ENCODE results near the gene USP10.
A peak's percentile ranks its signal among the peaks of the same experiment; 100 is the strongest.

Gene USP10

DNA sequence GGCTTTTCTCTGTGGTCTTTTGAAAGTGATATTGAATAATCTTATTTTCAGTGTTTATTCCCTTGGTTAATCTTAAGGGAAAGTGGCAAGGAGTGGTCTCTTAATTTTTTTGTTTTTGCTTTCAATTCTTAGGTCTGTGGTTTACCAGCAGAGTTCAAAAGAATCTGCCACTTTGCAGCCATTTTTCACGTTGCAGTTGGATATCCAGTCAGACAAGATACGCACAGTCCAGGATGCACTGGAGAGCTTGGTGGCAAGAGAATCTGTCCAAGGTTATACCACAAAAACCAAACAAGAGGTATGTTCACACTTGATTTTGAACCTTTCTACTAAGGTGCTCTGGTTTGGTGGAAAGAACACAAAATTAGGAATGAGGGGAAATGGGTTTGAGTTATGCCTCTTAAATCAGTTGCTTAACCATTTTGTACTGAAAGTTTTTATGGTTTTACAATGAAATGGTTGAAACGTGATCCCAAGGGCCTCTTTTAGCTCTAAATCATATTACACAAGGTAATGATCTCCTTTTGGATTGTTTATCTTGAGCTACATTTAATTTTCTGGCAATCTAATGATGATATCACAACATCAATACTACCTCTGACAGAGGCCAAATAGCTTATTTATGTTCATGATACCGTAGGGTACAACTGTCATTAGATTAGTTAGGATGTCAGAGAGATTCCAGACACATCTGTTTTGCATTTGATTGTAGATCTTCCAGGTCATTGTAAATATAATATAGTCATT lies 68.4 kb downstream of the USP10 start:
- TF ChIP-seq, protein P1, sequence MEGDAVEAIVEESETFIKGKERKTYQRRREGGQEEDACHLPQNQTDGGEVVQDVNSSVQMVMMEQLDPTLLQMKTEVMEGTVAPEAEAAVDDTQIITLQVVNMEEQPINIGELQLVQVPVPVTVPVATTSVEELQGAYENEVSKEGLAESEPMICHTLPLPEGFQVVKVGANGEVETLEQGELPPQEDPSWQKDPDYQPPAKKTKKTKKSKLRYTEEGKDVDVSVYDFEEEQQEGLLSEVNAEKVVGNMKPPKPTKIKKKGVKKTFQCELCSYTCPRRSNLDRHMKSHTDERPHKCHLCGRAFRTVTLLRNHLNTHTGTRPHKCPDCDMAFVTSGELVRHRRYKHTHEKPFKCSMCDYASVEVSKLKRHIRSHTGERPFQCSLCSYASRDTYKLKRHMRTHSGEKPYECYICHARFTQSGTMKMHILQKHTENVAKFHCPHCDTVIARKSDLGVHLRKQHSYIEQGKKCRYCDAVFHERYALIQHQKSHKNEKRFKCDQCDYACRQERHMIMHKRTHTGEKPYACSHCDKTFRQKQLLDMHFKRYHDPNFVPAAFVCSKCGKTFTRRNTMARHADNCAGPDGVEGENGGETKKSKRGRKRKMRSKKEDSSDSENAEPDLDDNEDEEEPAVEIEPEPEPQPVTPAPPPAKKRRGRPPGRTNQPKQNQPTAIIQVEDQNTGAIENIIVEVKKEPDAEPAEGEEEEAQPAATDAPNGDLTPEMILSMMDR (IDR thresholded peaks at IDR 0.05; ENCODE audit: insufficient read depth, low read depth, low read length, missing control alignments), result no peak
- no peak for DNase-seq (ENCODE audit: low read depth)
- no peak overlapping the region for H3K4me3 ChIP-seq (ENCODE audit: low read length)

DNA sequence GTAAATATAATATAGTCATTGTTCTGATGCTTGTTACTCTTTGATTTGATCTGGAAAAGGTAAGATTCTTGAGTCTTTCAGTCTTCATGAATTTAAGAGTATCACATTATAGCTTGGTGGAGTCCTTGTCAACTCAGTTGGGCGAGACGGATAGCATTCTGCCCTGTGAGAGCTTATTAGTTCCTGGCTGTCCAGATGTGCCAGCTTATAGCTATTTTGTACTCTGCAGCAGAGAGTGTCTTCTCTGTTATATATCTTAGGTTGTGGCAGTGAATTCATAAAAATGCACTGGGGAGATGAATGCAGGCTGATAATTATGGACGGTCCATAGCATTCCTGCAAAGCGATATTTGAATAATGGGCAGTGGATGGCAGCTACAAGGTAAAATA lies 69.0 kb downstream of the USP10 start:
- H3K4me3 ChIP-seq (ENCODE audit: low read length), result no peak overlapping the region
- TF ChIP-seq, protein P1 (IDR thresholded peaks at IDR 0.05; ENCODE audit: insufficient read depth, low read depth, low read length, missing control alignments), result no peak
- DNase-seq (ENCODE audit: low read depth), result no peak

DNA sequence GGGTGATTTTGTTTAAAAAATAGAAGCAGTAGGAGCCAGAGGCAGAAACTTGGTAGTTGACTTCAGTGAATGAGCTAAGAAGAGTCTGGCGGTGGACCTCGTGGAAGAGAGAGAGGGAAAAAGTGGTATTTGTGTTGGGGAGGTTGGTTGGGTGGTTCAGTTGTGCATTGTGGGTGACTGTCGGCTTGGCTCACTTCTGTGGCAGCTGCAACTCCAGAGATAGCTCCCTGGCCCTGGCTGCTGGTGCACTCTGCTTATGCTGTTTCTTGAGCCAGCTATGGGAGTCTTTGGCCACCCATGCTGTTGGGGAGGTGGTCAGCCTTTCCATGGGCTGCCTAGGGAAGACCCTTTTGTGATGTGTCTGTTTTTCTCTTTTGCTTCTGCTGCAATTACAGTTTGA lies 69.6 kb downstream of the USP10 start:
- H3K4me3 ChIP-seq (ENCODE audit: low read length), result no peak overlapping the region
- no peak for DNase-seq (ENCODE audit: low read depth)
- TF ChIP-seq, protein P1 (IDR thresholded peaks at IDR 0.05; ENCODE audit: insufficient read depth, low read depth, low read length, missing control alignments), result no peak

DNA sequence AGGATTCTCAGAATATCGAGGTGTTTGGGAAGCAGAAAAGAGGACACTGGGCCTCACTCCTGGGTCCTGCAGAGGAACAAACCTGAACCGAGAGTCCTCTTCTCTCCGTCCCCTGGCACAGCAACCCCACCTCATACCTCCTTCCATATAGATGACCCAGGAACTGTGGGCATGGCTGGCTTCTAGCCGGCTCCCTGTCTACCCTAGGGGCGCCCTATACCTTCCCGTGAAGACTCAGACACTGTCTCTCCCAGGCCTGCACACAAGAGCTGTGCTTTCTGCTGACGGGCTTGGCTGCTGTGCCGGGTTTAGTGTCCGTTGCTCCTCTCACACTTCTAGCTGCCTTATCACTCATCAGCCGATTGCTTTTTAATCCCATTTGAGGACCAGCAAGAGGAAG lies 73.5 kb downstream of the USP10 start:
- DNase-seq (ENCODE audit: low read depth), result no peak
- TF ChIP-seq, protein P1 (IDR thresholded peaks at IDR 0.05; ENCODE audit: insufficient read depth, low read depth, low read length, missing control alignments), result no peak
- no peak overlapping the region for H3K4me3 ChIP-seq (ENCODE audit: low read length)

DNA sequence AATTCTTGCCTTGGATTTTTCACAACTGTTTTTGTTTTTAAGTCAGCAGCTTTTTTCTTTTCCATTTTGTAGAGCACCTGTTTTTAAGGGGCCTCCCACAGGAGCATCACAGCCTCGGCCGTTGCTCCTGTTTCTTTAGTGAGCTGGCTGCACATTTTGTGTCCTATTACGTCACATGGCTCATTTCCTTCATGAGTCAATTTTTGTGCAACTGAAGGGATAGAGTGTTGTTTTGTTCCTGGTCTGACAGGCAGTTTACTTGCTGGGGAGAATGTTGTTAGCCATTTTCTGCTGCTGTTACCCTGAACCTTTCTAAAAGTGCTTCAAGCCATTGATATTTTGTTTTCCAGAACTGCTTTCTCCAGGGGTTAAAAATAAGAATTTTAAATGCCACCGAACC lies 75.0 kb downstream of the USP10 start:
- DNase-seq (ENCODE audit: low read depth), result peak; percentile 83
- no peak overlapping the region for H3K4me3 ChIP-seq (ENCODE audit: low read length)
- TF ChIP-seq, protein P1 (IDR thresholded peaks at IDR 0.05; ENCODE audit: insufficient read depth, low read depth, low read length, missing control alignments), result no peak

DNA sequence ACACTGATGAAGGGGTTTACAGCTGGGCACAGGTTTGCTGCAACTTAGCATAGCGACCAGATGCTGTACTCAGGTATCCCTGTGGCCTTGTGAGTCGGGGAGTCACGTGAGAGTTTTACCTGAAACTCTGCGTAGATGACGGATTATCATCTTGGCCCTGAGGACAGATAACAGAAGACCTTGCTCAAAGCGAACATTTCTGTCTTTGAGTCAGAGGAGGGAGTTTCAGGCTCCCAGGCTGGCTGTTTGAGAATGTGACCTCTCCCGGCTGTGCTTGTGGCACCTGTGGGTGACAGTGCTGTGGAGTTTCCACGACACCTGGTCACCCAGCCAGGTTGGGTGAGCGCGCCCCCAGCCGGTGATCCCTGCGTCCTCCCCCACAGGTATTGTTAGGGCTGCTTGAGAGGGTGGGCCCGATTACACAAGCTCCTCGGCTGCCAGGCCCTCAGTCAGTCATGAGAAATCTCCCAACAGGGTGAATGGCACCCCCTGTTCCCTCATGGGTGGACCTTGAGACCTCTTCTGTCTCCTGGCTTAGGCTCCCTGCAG lies 75.5 kb downstream of the USP10 start:
- TF ChIP-seq, protein P1 (IDR thresholded peaks at IDR 0.05; ENCODE audit: insufficient read depth, low read depth, low read length, missing control alignments), result no peak
- no peak for DNase-seq (ENCODE audit: low read depth)
- no peak overlapping the region for H3K4me3 ChIP-seq (ENCODE audit: low read length)

DNA sequence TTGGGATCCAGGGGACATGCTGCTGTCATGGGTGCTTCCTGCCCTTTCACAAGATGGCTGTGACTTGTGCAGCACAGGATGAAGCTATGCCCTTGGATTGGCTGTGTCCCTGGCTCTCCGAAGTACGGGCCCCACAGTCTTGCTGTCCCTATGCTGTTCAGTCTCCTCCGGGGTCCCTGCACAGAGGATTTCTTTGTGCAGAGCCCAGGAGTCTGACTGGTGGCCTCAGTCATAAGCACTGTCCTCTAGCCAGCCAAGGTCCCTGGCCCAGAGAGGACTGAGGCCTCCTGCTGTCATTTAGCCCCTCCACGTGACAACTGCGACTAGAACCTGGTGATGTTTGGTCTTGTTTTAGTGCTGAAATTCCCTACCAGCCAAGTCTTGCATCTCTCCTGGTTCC lies 77.6 kb downstream of the USP10 start:
- H3K4me3 ChIP-seq (ENCODE audit: low read length), result no peak overlapping the region
- no peak for DNase-seq (ENCODE audit: low read depth)
- TF ChIP-seq, protein P1 (IDR thresholded peaks at IDR 0.05; ENCODE audit: insufficient read depth, low read depth, low read length, missing control alignments), result no peak

Measured in epithelial cell of esophagus (primary cell).